Liver (tissue), 9 donors: ENCODE data around the gene ADSS2. TPM values are rescaled to one million over a fixed set of nuclear protein-coding genes. Genes with fewer than 3 reads are reported as not detected.

Source experiments
- DNase-seq: peaks from one replicate; pipeline ENCODE4 v3.0.0-alpha.2; 2017; ENCODE audit warnings: low spot score
- H3K27ac ChIP-seq, 2 donors: one replicate each; pipeline ENCODE4 v1.7.0; 2013; ENCODE audit warnings: inconsistent platforms in 2 of 2, low read length in 2 of 2, control low read depth in 1 of 2, low read depth in 1 of 2, mild to moderate bottlenecking in 1 of 2
- H3K27me3 ChIP-seq, 4 donors: one replicate each; pipeline versions ENCODE4 v1.6.1 to v1.7.0; 2013; ENCODE audit warnings: low read length in 3 of 4, inconsistent platforms in 1 of 4, mild to moderate bottlenecking in 1 of 4, moderate library complexity in 1 of 4; ENCODE audit not compliant: control insufficient read depth in 4 of 4, insufficient read depth in 4 of 4
- H3K36me3 ChIP-seq, 4 donors: one replicate each; pipeline versions ENCODE4 v1.6.1 to v1.7.0; 2013; ENCODE audit warnings: low read length in 3 of 4, mild to moderate bottlenecking in 3 of 4, low read depth in 1 of 4, moderate library complexity in 1 of 4; ENCODE audit not compliant: control insufficient read depth in 4 of 4, insufficient read depth in 3 of 4
- H3K4me1 ChIP-seq, 4 donors: one replicate each; pipeline versions ENCODE4 v1.6.1 to v1.7.0; 2013; ENCODE audit warnings: low read length in 3 of 4, mild to moderate bottlenecking in 3 of 4, moderate library complexity in 1 of 4; ENCODE audit not compliant: control insufficient read depth in 4 of 4, insufficient read depth in 4 of 4
- H3K4me3 ChIP-seq, 3 donors: one replicate each; pipeline versions ENCODE4 v1.6.1 to v1.7.0; 2013; ENCODE audit warnings: low read length in 3 of 3, control low read depth in 1 of 3, low read depth in 1 of 3, mild to moderate bottlenecking in 1 of 3
- H3K9ac ChIP-seq, 2 donors: one replicate each; pipeline ENCODE4 v1.7.0; 2013; ENCODE audit warnings: low read length in 2 of 2, mild to moderate bottlenecking in 2 of 2, moderate library complexity in 2 of 2, control low read depth in 1 of 2, low read depth in 1 of 2
- H3K9me3 ChIP-seq, 4 donors: one replicate each; pipeline versions ENCODE4 v1.6.1 to v1.7.0; 2013; ENCODE audit warnings: low read length in 3 of 4; ENCODE audit not compliant: control insufficient read depth in 4 of 4
- EGR1 ChIP-seq, 2 donors: IDR thresholded peaks; 2 replicates each; pipeline ENCODE4 v1.6.1; 2016 to 2018; ENCODE audit warnings: antibody characterized with exemption in 2 of 2, low read depth in 2 of 2
- FOXA1 ChIP-seq: IDR thresholded peaks from 2 replicates; pipeline ENCODE4 v1.6.1; 2016; ENCODE audit warnings: antibody characterized with exemption
- FOXA2 ChIP-seq: IDR thresholded peaks from 2 replicates; pipeline ENCODE4 v1.6.1; 2016; ENCODE audit warnings: antibody characterized with exemption
- GABPA ChIP-seq, 2 donors: IDR thresholded peaks in 1 of 2; conservative IDR thresholded peaks in 1 of 2; 2 replicates each; pipeline ENCODE4 v1.6.1; 2016; ENCODE audit warnings: antibody characterized with exemption in 2 of 2, mild to moderate bottlenecking in 1 of 2, moderate library complexity in 1 of 2
- HNF4A ChIP-seq, 2 donors: conservative IDR thresholded peaks; 2 replicates each; pipeline ENCODE4 v1.6.1; 2016; ENCODE audit warnings: antibody characterized with exemption in 2 of 2, mild to moderate bottlenecking in 2 of 2
- HNF4G ChIP-seq: IDR thresholded peaks from 2 replicates; pipeline ENCODE4 v1.6.1; 2016; ENCODE audit warnings: antibody characterized with exemption
- JUND ChIP-seq, 2 donors: IDR thresholded peaks; 2 replicates each; pipeline ENCODE4 v1.6.1; 2016; ENCODE audit warnings: antibody characterized with exemption in 2 of 2
- NR2F2 ChIP-seq: IDR thresholded peaks from 2 replicates; pipeline ENCODE4 v1.6.1; 2016; ENCODE audit warnings: antibody characterized with exemption
- RAD21 ChIP-seq, 2 donors: IDR thresholded peaks; 2 replicates each; pipeline ENCODE4 v1.6.1; 2016; ENCODE audit warnings: antibody characterized with exemption in 2 of 2, mild to moderate bottlenecking in 2 of 2
- RXRA ChIP-seq, 2 donors: IDR thresholded peaks; 2 replicates each; pipeline ENCODE4 v1.6.1; 2017 to 2018; ENCODE audit warnings: antibody characterized with exemption in 2 of 2, mild to moderate bottlenecking in 1 of 2
- SP1 ChIP-seq: IDR thresholded peaks from 2 replicates; pipeline ENCODE4 v1.6.1; 2018; ENCODE audit warnings: antibody characterized with exemption, mild to moderate bottlenecking
- TAF1 ChIP-seq: conservative IDR thresholded peaks from 2 replicates; pipeline ENCODE4 v1.6.1; 2016; ENCODE audit warnings: antibody characterized with exemption, mild to moderate bottlenecking
- YY1 ChIP-seq: IDR thresholded peaks from 2 replicates; pipeline ENCODE4 v1.6.1; 2016; ENCODE audit warnings: antibody characterized with exemption, mild to moderate bottlenecking
- WGBS: extraction: QIAGEN DNeasy Blood & Tissue Kit; methylation state at CpG from one replicate; pipeline ENCODE4 v1.1.7; 2013; 5-methylcytosine and 5-hydroxymethylcytosine counted together
- polyA plus RNA-seq, 2 donors: library from polyadenylated mRNA; stranded (reverse) in 1 of 2; unstranded in 1 of 2; fragments of 200-250 nt in 1 of 2; fragments of >200 nt in 1 of 2; fragmentation: Nextera tagmentation in 1 of 2; extraction: Ambion mirVana in 1 of 2; gene quantifications; one replicate each; pipeline versions ENCODE4 v1.2.1 to v1.2.3, GENCODE V29; 2013 to 2015
- total RNA-seq, 2 donors: library from RNA; depleted of rRNA; stranded (reverse); fragments of >200 nt; gene quantifications; one replicate each; pipeline ENCODE4 v1.2.3, GENCODE V29; 2014
- TF ChIP-seq, protein P1 (sequence below): IDR thresholded peaks from 2 replicates; pipeline ENCODE4 v1.6.1; 2016; ENCODE audit warnings: antibody characterized with exemption
- TF ChIP-seq, protein P2 (sequence below): fragments of 150-350 bp; IDR thresholded peaks from 2 replicates; pipeline ENCODE4 v1.5.1; 2017; ENCODE audit warnings: improper control_type of control experiment, low read depth, low read length; ENCODE audit not compliant: missing input control
- TF ChIP-seq, protein P3 (sequence below): IDR thresholded peaks from 2 replicates; pipeline ENCODE4 v1.6.1; 2016; ENCODE audit warnings: antibody characterized with exemption
- TF ChIP-seq, protein P4 (sequence below): IDR thresholded peaks from 2 replicates; pipeline ENCODE4 v1.6.1; 2016; ENCODE audit warnings: antibody characterized with exemption, mild to moderate bottlenecking
- TF ChIP-seq, protein P5 (sequence below): IDR thresholded peaks from 2 replicates; pipeline ENCODE4 v1.6.1; 2016; ENCODE audit warnings: antibody characterized with exemption
- donor health status: healthy.
- donor health status: healthy.
- donor health status: healthy.
- donor health status: healthy.
- donor health status: healthy.

ADSS2 gene
- total and polyA plus RNA-seq, 4 donors: 7.3 to 17.3 (median 12.6) TPM

DNA sequence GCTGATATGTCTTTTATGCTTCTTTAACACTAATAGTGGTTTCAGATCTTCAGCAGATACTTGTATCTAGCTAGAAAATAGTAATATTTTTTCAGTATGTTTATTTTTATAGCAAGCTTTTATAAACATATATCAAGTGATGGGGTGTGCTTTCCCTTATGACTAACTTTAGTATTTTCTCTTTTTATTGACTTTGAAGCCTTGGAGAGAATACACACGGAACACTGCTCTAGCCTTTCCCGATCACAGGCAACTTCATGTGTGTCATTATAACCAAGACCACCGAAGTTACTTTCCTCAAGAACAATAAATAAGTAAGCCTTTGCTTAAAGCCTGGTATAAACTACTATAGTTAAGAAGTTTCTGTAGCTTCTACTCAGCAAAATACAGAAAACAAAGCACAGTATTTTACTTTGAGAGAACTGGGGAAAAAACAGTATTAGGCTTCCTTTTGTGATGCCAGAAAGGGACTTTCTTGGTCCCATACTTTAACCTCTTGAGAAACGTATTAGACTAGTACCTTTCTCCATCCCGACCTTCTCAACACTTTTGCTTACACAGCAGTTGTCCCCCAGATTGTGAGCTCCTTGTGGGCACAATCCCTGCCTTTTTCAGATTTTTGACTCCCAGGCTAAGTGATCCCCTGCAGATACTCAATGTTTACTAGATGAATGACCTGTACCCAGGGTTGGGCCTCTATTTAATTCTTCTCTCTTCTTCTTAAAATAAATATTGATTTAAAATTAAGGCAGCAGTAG is 3.3 kb downstream of the ADSS2 start:
- TF ChIP-seq JUND (IDR thresholded peaks at IDR 0.05) (no peak), RAD21 (IDR thresholded peaks at IDR 0.05) (no peak), NR2F2 (no peak), RXRA (IDR thresholded peaks at IDR 0.05) (no peak), FOXA1 (no peak), EGR1 (IDR thresholded peaks at IDR 0.05; ENCODE audit: low read depth in 2 of 2) (no peak), FOXA2 (no peak), SP1 (no peak), GABPA (IDR thresholded peaks at IDR 0.05 in 1 of 2, conservative IDR thresholded peaks at IDR 0.05 in 1 of 2) (no peak), TAF1 (no peak), YY1 (no peak), HNF4A (conservative IDR thresholded peaks at IDR 0.05) (no peak), HNF4G (no peak)
- TF ChIP-seq, protein P1, sequence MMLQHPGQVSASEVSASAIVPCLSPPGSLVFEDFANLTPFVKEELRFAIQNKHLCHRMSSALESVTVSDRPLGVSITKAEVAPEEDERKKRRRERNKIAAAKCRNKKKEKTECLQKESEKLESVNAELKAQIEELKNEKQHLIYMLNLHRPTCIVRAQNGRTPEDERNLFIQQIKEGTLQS: no peak
- TF ChIP-seq, protein P2, sequence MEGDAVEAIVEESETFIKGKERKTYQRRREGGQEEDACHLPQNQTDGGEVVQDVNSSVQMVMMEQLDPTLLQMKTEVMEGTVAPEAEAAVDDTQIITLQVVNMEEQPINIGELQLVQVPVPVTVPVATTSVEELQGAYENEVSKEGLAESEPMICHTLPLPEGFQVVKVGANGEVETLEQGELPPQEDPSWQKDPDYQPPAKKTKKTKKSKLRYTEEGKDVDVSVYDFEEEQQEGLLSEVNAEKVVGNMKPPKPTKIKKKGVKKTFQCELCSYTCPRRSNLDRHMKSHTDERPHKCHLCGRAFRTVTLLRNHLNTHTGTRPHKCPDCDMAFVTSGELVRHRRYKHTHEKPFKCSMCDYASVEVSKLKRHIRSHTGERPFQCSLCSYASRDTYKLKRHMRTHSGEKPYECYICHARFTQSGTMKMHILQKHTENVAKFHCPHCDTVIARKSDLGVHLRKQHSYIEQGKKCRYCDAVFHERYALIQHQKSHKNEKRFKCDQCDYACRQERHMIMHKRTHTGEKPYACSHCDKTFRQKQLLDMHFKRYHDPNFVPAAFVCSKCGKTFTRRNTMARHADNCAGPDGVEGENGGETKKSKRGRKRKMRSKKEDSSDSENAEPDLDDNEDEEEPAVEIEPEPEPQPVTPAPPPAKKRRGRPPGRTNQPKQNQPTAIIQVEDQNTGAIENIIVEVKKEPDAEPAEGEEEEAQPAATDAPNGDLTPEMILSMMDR: no peak
- TF ChIP-seq, protein P3, sequence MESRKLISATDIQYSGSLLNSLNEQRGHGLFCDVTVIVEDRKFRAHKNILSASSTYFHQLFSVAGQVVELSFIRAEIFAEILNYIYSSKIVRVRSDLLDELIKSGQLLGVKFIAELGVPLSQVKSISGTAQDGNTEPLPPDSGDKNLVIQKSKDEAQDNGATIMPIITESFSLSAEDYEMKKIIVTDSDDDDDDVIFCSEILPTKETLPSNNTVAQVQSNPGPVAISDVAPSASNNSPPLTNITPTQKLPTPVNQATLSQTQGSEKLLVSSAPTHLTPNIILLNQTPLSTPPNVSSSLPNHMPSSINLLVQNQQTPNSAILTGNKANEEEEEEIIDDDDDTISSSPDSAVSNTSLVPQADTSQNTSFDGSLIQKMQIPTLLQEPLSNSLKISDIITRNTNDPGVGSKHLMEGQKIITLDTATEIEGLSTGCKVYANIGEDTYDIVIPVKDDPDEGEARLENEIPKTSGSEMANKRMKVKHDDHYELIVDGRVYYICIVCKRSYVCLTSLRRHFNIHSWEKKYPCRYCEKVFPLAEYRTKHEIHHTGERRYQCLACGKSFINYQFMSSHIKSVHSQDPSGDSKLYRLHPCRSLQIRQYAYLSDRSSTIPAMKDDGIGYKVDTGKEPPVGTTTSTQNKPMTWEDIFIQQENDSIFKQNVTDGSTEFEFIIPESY: no peak
- TF ChIP-seq, protein P4, sequence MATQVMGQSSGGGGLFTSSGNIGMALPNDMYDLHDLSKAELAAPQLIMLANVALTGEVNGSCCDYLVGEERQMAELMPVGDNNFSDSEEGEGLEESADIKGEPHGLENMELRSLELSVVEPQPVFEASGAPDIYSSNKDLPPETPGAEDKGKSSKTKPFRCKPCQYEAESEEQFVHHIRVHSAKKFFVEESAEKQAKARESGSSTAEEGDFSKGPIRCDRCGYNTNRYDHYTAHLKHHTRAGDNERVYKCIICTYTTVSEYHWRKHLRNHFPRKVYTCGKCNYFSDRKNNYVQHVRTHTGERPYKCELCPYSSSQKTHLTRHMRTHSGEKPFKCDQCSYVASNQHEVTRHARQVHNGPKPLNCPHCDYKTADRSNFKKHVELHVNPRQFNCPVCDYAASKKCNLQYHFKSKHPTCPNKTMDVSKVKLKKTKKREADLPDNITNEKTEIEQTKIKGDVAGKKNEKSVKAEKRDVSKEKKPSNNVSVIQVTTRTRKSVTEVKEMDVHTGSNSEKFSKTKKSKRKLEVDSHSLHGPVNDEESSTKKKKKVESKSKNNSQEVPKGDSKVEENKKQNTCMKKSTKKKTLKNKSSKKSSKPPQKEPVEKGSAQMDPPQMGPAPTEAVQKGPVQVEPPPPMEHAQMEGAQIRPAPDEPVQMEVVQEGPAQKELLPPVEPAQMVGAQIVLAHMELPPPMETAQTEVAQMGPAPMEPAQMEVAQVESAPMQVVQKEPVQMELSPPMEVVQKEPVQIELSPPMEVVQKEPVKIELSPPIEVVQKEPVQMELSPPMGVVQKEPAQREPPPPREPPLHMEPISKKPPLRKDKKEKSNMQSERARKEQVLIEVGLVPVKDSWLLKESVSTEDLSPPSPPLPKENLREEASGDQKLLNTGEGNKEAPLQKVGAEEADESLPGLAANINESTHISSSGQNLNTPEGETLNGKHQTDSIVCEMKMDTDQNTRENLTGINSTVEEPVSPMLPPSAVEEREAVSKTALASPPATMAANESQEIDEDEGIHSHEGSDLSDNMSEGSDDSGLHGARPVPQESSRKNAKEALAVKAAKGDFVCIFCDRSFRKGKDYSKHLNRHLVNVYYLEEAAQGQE: no peak
- TF ChIP-seq, protein P5, sequence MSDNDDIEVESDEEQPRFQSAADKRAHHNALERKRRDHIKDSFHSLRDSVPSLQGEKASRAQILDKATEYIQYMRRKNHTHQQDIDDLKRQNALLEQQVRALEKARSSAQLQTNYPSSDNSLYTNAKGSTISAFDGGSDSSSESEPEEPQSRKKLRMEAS: no peak
- Histone ChIP-seq H3K27ac (no peak overlapping the region), H3K9me3 (no peaks in the 10 kb centered on the region), H3K4me3 (no peak overlapping the region), H3K36me3 (peaks cover 0 to 2% (median 0%) of the 10 kb centered on the region in 4 donors), H3K9ac (no peak overlapping the region), H3K27me3 (no peaks in the 10 kb centered on the region), H3K4me1 (peaks cover 4 to 18% (median 11%) of the 10 kb centered on the region in 4 donors)
- no peak for DNase-seq
- 88% methylated on average over 5 of the region's 5 CpGs for WGBS
